ENCODE results near the gene SEC14L3.
A peak's percentile ranks its signal among the peaks of the same experiment; 100 is the strongest.

The SEC14L3 gene

DNA sequence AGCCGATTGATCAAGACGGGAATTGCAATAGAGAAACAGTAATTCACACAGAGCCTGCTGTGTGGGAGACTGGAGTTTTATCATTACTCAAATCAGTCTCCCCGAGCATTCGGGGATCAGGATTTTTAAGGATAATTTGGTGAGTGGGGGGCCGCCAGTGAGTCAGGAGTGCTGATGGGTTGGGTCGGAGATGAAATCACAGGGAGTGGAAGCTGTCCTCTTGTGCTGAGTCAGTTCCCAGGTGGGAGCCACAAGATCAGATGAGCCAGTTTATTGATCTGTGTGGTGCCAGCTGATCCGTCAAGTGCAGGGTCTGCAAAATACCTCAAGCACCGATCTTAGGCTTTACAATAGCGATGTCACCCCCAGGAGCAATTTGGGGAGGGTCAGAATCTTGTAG, 30.7 kb downstream of the SEC14L3 start:
- no peak for DNase-seq

DNA sequence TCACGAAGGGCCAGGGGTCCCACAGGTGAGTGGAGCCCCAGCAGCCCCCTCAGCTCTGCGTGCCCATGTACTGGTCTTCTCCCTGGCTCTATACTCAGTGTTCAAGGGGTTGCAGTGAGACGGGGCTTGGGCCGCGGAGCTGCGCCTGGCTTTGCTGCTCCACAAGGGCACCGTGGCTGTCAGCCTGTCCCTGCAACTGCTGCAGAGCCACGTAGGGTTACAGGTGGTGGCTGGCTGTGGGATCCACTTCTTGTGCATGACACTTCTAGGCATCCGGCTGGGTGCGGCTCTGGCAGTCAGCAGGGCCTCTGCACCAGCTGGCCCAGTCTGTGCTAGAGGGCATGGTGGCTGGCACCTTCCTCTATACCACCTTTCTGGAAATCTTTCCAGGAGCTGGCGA, 32.0 kb downstream of the SEC14L3 start:
- DNase-seq = no peak

DNA sequence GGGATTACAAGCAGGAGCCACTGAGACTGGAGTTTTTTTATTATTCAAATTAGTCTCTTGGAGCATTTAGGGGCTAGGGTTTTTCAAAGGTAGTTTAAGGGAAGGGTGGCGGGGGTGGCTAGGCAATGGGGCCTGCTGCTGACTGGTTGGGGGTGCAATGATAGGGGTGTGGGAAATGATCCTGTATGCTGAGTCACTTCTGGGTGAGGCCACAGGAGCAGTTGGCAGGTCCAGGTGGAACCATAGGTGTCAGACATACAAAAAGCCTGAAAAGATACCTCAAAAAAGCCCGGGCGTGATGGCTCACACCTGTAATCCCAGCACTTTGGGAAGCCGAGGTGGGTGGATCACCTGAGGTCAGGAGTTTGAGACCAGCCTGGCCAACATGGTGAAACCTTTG, 32.6 kb downstream of the SEC14L3 start:
- DNase-seq = no peak

DNA sequence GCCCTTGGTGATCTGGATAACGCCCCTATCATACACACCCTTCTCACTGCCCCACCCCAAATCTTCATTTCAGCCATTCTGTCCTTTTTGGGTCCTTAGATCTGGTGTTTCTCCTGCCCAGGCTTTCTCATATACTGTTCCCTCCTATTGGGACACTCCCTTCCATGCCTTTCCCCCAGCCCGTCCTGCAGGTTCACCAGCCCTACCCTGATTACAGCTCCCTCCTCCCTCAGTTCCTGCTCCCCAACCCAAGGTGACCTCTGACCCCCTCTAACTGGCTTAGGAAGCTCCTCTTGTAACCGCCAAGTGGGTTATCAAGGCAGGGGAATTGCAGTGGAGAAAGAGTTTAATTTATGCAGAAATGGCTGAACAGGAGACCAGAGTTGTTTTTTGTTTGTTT, 33.3 kb downstream of the SEC14L3 start:
- DNase-seq = no peak

DNA sequence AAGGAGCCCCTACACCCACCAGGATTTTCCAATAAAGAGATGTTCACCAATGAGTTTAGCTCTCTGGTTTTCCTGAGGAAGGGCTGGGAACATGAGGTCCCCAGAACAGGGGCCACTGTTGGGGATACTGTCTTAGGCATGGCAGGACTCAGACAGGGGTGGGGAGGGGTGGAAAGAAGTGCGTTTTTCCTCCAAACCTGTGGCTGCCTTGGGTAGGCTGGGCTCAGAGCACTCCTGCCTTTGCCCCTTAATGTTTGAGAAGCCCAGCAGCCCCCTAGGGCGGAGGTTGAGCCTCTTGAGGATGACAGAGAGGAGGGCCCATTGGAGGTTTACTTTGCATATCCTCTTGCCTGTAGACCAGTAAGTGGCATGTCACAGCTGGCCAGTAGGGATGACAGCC, 35.6 kb downstream of the SEC14L3 start:
- no peak for DNase-seq

DNA sequence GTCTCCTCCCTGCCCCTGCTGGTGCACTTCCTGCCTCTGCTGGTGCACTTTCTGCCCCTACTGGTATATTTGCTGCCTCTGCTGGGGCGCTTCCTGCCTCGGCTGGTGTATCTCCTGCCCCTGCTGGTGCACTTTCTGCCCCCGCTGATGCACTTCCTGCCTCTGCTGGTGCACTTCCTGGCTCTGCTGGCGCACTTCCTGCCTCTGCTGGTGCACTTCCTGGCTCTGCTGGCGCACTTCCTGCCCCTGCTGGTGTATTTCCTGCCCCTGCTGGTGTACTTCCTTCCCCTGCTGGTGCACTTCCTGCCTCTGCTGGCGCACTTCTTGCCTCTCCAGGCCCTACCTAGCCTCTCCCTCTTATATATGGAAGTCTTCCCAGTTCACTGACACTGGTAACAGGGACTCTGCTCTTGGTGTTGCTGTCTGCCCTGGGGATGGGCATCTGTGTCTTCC, 36.1 kb downstream of the SEC14L3 start:
- peak; percentile 86 for DNase-seq

DNA sequence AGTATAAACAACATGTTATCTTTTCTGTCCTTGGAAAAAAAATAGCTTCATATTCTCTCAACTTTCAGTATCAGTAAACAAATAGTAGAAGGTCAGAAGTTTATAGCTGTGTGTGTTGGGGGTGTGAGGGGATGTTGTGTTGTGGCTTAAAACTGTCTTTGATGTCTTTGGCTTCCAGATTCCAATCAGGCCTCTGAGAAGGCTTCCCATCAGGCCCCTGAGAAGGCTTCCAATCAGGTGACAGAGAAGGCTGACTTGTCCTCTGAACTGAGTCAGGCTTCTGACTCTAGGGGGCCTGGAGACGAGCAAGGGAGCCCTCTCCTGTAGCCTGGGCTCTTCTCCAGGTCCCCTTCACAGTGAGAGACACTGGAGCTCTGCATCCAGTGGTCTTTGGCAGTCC, 37.0 kb downstream of the SEC14L3 start:
- no peak for DNase-seq

DNA sequence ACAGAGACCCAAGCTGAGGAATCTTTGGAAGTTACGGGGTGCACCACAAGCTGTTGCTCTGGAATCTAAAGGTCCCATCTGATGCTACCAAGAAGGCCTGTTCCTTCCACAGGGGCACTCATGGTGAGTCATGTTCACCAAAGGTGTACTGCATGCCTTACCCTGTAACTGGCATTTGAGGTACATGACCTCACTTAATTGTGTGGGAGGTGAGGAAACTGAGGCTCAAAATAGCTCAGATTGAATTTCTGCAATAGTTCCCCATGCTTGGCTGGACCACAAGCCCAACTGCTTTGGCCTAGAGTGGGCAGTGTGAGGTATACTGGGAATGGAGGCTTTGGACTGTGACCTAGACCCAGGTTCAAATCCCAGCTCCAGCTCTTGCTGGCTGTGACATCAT, 38.0 kb downstream of the SEC14L3 start:
- no peak for DNase-seq

DNA sequence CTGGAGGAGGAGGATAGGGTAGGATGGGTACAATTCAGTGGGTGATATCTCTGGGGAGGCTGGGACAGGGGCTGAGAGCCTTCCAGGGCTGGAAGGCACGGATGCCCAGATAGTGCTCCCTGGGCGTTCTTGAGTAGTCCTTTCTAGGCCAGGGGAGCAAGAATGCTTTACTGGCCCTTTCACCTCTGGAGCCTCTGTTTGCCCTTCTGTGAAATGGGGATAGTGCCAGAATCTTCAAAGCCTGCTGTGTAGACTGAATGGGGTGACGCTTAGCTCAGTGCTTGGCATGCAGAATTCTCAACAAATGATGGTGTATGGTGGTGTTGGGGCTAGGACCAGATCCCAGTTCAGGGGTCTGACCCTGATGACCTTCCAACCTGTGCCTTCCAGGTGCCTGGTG, 38.6 kb downstream of the SEC14L3 start:
- DNase-seq = no peak

DNA sequence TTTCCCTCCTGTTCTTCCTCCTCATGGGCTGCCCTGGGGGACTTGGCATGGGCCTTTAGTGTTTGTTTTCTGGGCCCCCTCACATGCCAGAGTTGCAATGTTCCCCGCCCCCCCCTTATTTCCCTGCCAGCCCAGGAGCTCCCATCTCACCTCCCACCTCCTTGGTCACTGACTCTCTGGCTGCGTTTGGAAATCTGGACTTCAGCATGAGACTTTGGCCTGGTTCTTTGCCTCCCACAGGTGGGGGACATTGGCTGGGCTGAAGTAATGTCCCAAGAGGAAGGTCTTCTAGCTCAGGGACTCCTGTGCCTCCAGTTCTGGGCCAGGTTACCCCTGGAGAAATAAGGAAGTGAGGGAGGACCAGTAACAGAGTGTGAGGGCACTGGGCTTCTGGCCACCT, 39.3 kb downstream of the SEC14L3 start:
- no peak for DNase-seq

DNA sequence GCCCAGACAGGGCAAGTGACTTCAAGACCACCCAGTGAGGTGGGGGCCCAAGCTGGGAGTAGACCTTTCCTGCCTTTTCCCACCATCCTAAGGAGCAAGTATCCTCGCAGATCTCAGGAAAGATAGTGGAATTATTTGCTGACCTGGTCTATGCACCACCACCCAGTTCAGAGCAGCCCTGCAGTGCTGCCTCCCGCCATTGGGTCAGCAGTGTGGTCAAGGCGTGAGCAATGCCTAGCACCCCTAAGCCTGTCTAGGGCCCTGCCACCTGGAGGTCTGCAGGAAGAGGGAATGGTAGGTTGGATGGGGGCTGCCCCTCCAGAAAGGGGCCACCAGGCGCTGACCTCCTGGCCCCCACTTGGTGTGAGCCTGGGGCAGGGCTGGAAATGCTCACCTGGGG, 39.7 kb downstream of the SEC14L3 start:
- DNase-seq = no peak

DNA sequence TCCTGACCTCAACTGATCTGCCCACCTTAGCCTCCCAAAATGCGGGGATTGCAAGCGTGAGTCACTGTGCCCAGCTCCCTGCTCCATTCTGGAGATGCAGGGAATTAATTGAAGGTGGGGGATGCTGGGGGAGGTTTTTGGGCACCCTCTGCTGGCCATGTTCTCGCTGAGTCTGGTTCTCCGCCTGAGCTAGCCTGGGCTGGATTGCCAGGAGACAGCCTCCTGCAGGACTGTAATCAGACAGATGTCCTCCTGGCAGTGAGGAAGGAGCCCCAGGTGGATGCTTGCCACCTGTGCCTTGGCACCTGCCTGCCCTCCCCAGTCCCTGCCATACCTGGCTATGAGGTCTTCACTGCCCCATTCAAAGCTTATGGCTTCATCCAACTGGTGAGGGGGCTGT, 40.9 kb downstream of the SEC14L3 start:
- DNase-seq = no peak

DNA sequence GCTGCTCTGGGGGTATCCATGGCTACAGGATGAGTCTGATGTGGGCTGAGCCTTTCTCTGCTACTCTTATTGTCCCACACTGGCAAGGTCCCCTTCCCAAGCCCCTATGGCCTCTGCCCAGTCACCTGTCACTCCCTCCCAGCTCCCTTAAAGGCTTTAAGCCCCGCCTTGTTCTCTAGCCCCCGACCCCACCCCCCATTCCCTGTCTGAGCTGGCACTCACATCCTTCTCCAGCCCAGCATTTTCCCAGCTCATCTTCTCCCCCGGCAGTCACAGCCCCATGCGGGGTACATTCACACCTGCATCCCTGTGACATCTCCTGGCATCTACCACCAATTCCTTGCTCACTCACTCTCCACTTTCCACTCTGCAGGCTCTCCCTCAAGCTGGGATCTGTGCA, 41.9 kb downstream of the SEC14L3 start:
- DNase-seq = no peak

DNA sequence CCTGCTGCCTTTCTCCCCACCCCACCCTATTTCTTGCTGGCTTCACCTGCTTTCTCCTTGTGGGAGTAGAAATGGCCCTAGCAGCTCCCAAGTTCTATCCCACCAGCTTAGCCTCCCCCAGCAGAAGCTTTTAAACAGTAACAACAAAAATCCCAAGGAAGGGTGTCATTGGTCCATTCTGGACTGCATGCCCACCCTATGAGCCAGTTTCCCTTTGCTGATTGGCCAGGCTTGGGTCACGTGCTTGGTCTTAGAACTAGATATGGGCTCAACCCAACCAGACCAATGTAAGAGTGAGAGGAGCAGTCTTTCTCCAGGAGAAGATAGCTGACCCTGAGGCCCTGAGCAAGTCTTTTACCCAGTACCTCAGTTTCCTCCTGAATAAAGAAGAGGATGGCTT, 43.9 kb downstream of the SEC14L3 start:
- no peak for DNase-seq

DNA sequence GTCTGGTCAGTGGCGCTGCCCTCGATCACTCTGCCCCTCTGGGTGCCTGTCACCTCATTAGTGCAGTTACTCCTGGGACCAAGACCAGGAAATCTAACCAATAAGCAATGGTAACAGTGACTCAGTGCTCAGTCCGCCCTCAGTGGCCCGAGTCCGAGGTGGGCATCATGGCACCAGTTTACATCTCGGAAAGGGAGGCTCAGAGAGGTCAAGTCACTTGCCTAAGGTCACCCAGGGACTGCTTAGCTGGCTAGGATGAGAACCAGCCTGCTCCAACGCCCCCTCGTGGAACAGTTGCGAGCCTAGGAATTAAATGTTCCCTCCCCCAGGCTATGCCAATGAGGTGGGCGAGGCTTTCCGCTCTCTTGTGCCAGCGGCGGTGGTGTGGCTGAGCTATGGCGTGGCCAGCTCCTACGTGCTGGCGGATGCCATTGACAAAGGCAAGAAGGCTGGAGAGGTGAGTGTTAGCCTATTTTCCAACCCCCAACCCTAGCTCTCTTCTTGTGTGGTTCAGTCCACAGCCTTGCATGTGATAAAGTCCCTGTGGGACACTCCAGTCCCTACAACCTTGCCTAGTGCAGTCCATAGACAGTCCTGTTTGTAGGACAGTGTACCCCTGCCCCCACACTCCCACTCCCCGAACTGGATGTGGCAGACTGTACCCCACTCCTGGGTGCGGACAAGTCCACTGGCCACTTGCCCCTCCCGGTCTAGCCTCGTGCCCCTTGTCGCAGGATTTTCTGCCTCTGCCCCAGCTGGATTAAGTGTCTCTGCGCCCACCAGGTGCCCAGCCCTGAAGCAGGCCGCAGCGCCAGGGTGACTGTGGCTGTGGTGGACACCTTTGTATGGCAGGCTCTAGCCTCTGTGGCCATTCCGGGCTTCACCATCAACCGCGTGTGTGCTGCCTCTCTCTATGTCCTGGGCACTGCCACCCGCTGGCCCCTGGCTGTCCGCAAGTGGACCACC, 45.1 kb downstream of the SEC14L3 start:
- peak; percentile 85 for DNase-seq

DNA sequence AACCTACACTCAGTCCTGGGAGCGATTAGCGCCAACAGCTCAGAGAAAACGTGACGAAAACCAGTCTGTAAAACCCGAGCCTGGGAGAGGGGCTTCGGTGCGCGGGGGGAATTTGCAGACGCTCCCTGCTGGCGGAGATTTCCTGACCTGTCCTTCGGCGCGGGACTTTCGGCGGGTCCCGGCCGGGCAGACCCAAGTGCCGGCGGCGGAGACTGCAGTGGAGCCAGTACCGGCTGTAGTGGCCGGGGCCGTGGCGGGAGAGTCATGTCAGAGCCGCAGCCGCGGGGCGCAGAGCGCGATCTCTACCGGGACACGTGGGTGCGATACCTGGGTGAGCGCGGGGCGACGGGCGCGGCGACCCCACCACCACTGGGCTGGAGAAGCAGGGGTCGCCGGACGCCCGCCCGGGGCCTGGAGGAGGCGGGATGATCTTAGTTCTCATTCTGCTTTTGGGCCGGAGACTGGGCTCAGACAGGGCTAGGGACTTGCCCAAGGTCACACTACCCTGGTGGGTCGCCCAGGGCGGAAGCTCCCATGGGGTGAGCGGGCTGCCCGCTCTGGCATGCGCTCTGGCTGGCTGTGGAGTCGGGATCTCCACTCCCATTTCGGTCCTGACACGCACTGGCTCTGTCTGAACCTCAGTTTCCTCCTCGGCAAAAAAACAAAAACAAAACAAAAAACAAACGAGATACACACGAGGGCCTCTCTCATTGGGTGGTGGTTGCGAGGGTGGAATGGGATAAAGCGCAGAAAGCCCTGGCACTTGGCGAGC, 46.0 kb downstream of the SEC14L3 start, which contains the start of gene MTFP1:
TSS of gene MTFP1 (plus strand) at position 153 of the 772 bp plus-strand sequence. CDS start at position 265, 112 bp downstream.
- peak; percentile 30 for DNase-seq

DNA sequence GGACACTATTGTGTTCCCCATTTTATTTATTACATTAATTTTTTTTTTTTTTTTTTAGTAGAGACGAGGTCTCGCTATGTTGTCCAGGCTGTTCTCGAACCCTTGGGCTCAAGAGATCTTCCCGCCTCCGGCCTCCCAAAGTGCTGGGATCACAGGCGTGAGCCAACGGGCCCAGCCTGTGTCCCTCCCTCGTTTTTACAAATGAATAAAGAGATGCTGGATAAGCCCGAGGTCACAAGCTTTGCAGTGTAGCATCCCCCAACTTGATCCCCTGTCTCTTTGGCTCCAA, 46.5 kb downstream of the SEC14L3 start:
- no peak for DNase-seq

DNA sequence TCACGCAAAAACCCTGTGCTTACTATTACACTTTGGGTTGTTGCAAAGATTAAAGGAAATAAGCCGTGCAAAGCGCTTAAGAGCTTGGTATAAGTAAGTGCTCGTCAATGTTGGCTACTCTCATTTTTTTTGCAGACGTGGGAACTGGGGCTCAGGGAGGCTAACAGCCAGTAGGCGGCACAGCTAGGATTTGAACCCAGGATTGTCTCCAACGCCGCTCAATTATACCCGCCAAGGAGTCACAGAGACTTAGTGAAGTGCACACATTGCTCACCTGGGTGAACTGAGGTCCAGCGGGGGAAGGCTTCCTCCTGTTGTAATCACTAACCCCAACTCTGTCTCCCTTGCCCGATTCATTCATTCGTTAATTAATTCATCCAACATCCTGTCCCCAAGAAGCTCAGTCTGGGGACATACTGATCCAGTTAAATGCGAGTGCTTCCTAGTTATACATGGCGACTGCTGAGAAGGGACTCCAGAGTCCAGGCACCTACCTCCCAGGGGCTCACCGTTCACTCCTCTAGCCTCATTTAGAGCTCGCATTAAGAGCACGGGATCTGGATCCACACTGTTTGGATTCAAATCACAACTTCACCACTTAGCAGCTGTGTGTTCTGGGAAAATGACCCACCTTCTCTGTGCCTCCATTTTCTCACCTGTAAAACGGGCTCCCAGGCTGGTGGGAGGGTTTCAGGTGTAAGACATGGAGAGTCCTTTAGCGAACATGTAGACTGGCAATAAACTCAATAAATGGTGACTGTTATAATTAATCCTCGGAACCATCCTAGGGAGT, 47.1 kb downstream of the SEC14L3 start:
- no peak for DNase-seq

DNA sequence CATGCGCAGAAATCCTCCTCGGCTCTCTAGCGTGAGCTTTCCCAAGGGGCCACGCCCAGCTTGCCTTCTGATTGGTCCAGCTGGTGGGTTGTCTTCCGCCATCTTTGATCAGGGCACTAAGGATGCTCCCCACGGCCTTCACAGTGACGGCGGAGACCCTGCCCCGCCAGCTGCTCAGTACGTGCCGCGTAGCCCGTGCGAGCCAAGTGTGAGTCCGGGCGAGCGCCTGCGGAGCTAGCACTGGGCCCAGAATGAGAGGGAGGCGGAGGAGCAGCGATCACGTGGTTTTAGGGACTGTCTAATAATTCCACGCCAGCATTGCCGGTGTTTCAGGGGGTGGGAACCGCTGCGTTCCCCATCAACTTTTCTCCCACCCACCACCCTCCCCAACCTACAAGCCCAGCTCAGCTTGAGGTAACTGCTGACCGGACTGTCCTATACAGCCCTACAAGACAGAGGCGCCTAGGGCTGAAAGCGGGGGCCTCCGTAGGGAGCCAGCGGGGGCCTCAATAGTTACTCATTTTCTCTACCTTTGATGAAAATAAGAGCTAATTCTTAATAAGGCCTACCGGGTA, 47.8 kb downstream of the SEC14L3 start:
- peak; percentile 98 for DNase-seq

DNA sequence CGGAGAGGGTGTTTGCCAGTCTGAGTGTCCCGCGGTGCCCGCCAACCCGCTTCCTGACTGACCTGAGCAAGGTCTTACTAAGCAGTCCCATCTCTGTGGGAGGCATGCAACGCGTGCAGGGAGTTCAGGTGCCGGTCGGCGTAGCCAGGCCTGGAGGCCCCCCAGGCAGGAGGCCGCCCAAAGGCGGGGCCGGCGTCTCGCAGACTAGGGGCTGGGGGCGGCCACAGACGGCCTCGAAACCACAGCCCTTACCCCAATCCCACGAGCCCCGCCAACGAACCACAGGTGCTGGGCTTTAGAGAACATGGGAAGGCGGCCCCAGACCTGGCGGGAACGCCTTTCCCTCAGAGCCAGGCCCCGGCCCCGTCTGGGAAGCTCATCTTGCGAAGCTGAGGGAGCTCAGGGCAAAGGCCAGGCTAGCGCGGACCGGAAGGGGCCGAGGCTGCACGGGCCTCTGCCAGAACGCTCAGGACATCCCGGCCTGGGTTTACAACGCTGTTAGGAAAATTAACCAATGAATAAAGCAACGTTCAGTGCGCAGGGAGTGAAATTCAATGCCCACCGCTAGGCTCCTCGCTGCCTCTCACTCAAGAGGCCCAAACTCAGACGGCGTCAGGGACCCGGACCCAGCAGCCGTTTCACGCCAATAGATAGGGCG, 48.4 kb downstream of the SEC14L3 start:
- peak; percentile 25 for DNase-seq

DNA sequence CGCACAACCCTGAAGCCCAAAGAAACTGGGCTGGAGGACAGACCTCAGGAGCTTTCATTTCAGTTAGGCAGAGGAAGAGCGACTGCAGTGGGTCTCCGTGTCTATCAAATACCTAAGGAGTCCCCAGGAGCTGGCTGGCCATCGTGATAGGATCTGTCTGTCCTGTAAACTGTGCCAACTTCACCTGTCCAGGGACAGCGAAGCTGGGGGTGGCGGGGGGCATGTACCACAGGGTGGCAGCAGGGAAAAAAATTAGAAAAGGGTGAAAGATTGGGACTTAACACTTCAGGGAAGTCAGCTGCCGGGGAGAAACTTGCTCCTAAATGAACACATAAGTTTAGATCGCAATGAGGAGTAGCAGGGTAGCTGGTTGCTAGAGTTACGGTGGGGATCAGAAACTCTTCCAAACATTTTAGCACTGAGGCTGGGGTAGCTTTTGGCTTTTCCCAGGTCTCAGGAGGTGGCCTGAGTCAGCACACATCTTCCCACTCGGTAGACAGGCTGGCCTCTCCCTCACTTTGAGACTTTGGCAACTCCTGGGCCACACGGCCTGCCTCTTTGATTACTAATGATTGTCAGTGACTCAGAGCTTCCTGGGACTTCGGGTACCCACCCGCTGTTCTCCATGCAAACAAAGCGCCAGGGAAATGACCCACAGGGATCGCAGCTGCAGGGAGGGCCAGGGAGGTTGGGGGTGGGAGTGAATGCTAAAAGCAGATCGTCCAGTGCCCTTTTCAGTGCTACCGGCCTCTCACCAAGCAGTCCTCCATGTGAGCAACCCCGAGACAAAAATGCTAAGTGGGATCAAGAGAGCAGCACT, 49.1 kb downstream of the SEC14L3 start:
- DNase-seq = peak; percentile 25
